ENCODE data around the gene RASA3.

Gene RASA3

DNA sequence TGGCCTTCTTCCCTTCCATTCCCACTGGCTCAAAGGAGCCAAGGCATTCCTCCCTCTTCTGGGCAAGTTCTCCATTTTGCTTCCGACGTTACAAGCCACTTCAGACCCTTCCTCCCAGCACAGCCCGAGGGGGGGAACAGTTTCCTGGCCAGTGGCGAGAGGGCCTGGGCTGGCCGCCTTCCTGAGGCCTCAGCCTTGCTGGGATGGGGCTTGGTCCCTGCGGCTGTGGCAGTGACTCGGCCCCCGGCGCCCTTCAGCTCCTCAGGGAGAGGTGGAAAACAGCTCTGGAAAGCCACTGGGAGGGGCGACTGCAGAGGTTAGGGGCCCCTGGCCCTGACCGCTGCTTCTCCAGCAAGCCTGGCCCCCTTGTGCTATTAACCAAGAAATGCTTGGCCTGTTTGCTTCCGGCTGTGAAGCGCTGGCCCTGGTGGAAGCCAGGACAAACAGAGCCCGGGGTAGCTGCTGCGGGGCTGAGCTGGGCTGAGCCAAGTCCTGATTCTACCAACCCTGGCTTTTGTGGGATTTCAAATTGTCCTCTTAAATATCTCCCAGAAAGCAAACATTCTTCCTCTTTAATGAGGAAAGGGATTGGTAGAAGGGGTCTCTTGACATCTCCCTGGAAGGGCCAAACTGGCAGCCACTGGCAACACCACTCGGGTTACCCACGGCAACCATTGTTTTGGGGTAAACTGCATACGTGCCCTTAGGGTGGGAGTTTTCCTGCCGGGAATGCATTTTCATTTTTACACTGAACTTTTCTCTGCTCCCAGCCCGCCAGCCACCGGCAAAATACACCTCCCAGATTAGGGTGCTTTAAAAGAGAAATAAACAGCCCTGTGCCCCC lies 197.2 kb downstream of the RASA3 start:
- no peak for DNase-seq (ENCODE audit: low read depth in 2 of 2)

DNA sequence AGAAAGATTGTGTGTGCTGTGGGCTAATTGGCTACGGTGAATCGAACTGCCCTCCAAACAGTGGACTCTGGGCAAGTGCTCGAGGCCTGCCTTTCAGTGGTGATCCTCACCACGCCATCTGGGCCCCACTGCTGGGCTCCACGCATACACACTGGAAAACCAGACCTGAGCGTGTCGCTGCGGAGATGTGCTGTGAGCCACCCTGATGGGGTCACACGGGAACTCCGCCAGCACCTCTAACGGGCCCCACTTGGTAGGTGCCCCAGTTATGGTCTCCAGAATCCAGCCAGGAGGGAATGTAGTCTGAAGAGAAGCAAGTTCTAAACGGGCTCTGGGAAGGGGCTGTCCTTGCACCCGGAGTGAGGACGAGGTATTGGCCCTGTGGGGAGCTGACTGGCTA lies 197.8 kb downstream of the RASA3 start:
- DNase-seq (ENCODE audit: low read depth in 2 of 2): no peak

DNA sequence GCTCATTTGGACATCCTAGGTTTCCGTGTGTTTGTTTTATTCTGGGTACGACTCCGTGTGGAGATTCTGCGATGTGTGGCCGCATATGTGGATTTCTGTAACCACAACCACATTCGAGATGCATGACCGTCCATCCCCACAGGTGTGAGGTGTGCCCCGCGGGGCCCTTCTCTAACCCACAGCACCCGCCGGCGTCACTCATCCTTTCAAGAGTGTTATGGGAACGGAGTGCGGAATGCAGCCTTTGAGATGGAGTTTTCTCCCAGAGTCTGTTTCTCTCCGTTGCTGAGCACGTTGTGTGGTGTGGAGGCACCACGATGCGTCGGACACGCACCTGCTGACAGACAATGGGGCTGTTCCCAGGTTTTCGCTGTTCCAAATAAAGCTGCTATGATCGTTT lies 198.5 kb downstream of the RASA3 start:
- no peak for DNase-seq (ENCODE audit: low read depth in 2 of 2)

DNA sequence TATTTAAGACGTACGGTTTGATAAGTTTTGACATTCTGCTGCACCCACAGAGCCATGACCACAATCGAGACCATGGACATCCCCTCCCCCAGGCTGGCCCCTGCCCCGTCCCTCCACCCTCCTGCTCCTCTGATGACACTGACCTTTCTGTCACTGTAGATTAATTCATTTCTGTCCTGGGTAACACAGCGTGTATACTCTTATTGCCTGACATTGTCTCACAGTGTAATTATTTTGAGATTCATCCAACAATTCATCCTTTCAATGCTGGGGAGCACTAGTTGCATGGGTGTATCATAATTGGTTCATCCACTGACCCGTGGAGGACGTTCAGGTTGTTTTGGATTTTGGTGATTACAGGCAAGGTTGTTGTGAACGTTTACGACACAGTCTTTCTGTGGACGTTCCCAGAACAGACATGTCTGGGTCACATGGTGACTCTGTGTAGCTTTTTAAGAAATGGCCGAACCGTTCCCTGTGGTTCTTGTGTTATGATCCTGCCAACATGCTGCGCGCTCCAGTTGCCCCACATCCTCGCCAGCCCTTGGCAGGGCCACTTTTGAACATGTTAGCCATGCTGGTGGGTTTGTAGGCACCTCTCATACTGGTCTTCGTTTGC lies 200.5 kb downstream of the RASA3 start:
- DNase-seq (ENCODE audit: low read depth in 2 of 2): no peak

DNA sequence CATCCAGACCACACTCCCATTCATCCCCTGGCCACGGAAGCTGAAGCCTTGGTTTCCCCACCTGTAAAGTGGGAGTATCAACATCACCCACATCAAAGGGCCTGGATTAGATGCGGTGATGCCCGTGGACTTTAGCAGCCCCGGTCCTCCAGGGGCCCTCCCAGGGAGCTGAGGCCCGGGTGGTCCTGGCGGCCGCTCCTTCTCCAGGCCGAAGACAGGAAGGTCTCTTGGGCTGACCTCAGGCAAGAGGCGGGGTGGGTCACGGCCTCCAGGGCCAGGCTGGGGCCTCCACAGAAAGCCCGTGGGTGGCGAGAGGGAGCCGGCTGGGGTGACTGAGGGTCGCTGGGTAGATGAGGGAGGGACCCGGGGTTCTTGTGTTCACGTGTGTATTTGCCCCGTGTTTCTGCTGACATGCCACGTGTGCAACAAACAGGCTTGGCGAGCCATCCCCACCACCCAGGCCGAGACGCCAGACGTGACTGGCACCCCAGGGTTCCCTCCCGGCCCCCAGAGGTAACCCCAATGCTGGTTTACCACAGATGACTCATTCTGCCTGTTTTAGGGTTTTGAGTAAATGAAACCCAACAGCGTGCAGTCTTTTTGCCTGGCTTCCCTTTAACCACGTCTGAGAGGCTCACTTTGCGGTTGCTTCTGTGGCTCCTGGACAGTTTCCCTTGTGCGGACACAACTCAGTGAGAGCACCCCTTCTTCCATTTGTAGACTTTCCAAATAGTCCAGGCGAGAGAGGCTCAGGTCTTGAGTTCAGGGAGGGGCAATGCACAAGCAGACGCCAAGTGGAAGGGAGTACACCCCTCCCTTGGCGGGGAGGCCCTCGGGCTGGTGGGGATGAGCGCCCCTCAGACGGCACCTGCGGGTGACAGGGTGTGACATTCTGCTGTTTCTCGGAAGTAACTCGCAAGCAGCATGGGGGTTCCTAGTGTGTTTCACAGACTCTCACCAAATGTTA lies 201.5 kb downstream of the RASA3 start:
- no peak for DNase-seq (ENCODE audit: low read depth in 2 of 2)

DNA sequence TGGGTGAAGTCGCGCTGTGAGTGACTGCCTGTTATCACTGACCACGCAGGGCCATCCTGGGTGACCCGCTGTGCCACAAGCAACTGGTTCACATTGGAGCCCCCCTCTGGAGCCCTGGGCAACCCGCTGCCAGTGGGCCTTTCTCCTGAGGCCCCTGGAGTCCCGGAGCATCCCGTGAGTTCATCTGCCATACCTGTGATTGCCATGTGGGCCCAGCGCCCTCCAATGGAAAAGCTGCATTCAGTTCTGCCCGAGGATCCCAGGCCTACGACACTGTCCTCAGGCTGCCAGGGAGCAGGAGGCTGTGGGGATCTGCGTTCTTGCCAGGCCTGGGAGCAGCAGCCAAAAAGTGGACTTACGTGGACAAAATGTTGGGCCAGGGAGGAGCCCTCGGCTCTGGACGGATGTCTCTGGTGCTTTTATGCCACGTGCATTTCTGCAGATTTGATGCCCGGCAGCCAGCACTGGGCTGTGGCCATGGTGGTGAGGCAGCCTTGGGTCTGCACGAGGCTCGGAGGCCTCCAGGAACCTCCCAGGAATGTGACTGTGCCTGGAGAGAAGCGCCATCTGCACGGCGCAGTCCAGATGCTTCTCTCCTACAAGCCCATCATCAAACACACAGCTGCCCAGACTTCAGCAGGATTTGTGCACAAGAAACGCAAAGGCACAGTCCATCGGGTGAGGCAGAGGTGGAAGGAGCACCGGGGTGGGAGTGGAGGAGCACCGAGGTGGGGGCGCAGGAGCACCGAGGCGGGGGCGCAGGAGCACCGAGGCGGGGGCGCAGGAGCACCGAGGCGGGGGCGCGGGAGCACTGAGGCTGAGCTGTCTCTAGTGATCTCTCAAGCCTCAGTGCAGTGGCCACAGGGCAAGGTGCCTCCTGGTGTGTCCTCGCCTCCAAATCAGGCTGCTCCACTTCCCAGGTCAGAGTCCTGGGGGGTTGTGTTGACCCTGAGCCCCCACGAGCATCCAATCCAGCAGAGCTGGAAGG lies 202.5 kb downstream of the RASA3 start:
- no peak for DNase-seq (ENCODE audit: low read depth in 2 of 2)

DNA sequence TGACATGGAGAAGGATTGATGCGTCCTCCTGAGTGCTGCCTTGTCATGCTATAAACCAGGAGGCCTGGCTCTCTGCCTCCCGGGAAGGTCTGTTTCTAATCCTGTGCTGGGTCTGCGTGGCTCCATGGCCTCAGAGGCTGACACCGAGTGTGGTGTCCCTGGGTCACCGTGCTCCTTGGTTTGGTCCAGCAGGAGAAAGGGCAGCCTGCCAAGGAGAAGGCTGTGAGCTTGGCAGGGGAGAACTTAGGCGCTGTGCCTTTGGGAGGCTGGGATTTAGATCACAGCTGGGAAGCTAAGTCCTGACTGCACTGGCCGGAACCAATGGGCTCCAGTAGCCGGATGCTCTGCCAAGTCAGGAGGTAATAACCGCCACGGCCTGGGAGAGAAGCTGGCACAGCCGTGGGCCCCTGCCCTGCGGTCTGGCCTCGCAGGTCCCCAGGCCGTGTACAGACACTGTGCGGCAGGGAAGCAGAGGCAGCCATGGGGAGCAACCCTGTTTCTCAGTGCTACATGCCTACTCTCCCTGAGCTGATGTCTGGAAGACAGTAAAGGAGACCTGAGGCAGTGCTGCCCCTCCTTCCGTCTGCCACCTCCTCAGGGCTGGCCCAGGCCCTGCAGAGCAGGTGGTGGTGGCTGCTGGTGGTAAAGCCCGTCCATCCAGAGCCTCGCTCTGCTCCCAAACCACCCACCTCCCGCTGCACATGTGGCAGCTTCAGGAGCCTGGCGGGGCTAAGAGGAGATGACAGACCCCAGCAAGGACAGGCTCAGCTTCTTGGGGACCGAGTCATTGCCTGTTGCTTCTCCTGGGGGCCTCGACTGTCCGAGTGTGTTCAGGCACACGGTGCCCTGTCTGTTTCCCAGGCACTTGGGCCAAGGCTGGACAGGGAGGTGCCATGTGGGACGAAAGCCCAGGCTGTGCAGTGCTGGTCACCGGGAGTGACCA lies 203.5 kb downstream of the RASA3 start:
- peak; percentile 55 to 57 for DNase-seq (ENCODE audit: low read depth in 2 of 2)
